CD4-positive, alpha-beta T cell treated with Interleukin-17A for 4 hours (primary cell): ENCODE measurements around the gene RAB10.
"Not testable (repeated sequence)": the region's sequence is repeated elsewhere in the genome, so short reads cannot be mapped to it uniquely, and the experiment has no call there.

Experiments used
- DNase-seq: peaks from one replicate; pipeline ENCODE4 v3.0.0-alpha.2; 2020; ENCODE audit warnings: mixed read lengths

The RAB10 gene

DNA sequence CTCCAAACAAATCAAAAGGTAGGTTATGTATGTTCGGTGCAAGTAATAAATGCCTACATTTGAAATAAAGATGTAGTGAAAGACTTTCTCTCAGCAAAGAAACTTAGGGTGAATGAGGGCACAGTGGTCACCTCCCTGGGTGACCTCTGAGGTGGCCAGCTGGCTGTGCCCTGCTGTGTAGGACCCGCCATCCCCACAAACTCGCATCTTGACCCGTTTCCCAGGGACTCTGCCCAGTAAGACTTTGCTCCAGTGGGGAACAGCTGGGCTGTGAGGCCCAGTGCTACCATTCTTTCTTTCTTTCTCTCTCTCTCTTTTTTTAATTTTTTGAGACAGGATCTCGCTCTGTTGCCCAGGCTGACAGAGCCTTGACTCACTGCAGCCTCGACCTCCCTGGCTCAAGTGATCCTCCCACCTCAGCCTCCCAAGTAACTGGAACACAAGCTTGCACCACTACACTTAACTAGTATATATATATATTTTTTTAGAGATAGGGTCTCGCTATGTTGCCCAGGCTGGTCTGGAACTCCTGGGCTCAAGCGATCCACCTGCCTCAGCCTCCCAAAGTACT lies 130.8 kb downstream of the RAB10 start:
- DNase-seq: no peak

DNA sequence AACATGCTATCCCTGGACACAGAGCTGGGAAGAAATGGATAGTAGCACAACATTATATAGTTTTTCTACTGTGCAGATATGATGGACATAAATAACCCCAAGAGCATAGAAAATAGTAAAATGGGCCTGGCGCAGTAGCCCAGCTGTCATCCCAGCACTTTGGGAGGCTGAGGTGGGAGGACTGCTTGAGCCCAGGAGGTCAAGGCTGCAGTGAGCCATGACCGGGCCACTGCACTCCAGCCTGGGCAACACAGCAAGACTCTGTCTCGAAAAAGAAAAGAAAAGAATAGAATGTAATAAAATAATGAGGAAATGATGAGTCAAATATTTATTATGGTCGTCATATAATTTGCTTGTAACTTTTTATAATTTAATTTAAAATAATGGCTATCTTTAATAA lies 131.5 kb downstream of the RAB10 start:
- no peak for DNase-seq

DNA sequence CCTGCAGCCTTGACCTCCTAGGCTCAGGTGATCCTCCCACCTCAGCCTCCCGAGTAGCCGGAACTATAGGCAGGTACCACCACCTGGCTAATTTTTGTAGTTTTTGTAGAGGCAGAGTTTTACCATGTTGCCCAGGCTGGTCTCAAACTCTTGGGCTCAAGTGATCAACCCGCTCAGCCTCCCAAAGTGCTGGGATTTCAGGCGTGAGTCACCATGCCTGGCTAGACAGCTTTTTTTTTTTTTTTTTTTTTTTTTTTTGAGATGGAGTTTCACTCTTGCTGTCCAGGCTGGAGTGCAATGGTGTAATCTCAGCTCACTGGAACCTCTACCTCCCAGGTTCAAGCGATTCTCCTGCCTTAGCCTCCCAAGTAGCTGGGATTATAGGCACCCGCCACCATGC lies 132.7 kb downstream of the RAB10 start:
- DNase-seq: not testable (repeated sequence)

DNA sequence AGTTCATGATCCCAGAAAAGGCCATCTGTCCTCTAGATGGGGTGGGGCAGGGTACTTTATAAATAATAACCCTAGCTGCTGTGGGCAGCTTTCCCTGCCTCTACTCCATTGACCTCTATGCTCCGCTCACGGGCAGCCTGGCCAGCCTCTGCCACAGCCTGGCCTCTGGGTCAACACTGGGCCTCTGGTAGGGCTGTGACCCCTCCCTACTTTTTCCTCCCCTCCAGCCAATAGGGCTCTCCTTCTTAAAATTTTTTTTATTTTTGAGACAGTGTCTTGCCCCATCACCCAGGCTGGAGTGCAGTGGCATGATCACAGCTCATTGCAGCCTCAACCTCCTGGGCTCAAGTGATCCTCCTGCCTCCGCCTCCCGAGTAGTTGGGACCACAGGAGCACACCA lies 134.9 kb downstream of the RAB10 start:
- no peak for DNase-seq

DNA sequence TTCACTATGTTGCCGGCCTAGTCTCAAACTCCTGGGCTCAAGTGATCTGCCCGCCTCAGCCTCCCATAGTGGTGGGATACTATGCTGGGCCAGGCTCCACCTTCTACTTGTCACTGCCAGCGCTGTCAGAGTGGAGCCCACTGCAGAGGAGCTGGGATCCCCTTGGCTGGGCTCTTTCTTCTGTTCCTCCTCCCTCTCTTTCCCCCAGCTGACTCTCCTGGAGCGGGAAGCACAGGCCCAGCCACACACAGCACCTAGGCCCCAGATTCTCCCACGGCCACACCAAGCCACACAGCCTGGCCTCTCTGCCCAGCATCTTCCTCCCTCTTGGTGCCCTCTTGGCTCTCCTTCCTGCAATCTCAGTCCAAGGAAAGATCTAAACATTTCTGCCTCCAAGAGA lies 135.3 kb downstream of the RAB10 start:
- no peak for DNase-seq

DNA sequence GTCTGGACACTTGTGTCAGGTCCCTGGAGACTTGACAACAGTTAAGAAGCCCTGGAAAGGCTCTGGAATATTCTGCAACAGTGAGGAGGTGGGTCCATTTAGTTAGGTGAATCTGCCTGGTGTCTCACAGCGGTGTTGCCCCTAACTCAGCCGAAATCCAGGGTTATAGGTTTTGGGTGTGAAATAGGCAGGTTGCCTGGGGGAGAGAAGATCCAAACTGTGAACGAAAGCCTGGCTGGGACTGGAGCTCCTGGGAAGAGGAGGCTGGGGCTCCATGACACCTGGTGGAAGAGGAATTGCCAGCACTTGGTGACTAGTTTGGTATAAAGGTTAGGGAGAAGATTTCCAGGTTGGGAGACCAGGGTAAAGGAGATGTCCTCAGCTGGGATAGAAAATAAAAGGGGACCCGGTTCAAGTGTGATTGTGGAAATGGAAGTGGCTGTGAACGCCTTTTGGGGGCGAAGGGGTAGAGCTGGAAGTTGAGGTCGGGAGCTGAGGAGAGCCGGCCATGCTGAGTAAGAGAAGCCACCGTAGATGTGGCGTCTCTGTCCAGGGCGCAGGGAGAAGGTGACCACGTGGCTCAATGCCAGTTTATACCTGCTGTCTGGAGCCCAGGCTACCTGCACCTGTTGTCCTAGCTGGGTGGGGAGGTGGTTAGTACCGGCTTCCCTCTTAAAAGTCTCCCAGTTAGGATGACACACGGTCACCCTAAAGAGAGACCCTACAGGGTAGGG lies 136.0 kb downstream of the RAB10 start:
- DNase-seq: no peak

GRCh38 chr2:26170795-26171194 lies 136.9 kb downstream of the RAB10 start:
- no peak for DNase-seq

GRCh38 chr2:26172189-26172870 lies 138.4 kb downstream of the RAB10 start:
- no peak for DNase-seq

GRCh38 chr2:26172871-26173775 lies 139.2 kb downstream of the RAB10 start, which contains the start of gene GAREM2:
GAREM2 (plus strand) TSS chr2:26173088; CDS start chr2:26173221, 133 bp downstream.
- DNase-seq: no peak

DNA sequence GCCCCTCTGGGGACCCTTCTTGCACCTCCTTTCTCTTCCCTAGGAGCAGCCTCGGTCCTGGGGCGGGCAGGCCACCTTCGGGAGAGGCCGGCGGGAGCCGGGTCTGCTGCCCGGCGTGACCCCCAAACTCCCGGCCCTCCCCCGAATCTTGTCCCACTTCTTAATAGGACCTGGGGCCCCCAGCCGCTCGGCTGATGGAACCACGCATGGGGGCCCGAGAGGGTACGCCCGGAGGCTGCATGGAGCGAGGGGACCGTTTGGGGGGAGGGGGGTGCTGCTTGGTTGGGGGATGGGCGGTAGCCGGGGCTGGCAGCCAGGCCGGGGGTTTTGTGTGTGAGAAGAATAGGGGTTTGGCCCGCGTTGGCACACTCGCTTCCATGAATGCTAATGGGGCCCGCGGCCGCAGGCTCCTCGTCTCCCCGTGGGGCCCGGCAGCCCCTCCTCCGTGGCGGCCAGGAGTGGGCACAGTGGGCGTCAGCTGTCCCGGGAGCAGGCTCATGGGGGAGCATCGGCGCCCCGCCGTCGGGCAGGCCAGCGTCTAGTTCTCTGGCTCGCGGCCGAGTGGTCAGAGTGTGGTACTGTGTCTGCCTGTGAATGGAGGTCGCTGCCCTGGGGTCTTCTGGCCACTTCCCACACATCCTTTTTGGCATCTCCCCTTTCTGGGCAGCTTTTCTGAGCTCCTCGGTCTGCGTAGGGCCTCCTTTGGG lies 140.0 kb downstream of the RAB10 start:
- DNase-seq: no peak

DNA sequence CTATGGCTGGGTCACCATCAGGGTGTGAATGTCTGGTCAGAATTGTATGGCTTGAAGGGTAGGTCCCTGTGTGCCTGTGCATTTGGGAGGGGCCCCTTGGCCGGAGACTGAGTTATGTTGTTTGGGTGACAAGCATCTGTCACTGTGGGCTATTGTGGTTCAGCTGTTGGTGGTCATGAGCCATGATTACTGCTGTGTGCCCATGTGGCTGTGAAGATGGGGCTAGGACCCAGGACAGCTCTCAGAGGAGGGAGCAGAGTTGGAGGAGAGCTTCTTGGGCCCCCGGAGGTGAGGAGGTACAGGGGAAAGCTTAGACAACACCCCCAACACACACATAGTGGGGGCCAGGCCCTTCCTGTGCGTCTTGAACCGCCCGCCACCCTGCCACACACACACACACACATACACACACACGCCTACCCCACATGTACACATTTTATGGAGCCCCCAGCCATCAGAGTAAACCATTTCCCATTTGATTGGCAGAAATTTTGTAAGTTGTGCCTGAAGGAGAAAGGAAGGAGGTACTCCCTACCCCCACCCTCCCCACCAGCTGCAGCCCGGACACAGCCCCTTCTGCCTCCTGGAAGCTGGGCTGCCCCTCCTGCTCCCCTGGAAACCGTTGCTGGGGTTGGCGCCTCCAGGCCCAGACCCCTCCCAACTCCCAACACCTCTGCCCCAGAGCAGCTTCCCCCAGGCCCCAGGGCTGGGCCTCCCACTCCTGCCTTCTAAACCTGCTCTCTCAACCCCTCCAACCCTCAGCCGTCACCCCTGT lies 141.0 kb downstream of the RAB10 start:
- DNase-seq: no peak

GRCh38 chr2:26175466-26176278 lies 141.8 kb downstream of the RAB10 start:
- DNase-seq: no peak

- no peak for DNase-seq
Measured at GRCh38 chr2:26176279-26176615, 142.4 kb downstream of the RAB10 start.

DNA sequence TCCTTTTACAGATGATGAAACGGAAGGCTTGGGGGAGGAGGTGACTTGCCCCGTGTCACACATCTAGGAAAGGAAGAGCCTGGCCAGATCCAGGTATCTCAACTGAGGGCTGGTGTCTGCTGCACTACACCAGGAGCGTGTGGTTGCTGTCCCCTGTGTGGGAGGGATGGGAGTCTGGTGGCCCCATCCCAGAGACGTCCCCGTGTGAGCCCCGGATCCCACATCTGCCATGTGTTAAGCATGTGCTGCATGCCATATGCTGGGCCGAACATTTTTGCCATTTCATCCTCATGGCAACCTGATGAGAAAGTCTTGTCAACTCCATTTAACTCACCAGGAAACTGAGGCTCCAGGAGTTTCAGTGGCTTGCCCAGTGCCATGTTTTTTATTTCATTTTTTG lies 143.2 kb downstream of the RAB10 start:
- DNase-seq: no peak

DNA sequence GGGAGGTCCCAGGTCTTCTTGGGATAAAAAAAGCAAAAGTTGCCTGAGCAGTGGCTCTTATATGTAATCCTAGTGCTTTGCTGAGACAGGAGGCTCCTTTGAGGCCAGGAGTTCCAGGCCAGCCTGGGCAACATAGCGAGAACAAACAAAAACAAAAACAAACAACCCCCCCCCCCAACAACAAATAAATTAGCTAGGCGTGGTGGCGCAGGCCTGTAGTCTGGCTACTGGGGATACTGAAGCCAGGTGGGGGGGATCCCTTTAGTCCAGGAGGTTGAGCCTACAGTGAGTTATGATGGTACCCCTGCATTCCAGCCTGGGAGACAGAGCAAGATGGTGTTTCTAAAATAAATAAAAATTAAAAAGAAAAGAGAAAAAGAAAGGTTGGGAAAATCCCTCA lies 144.4 kb downstream of the RAB10 start:
- DNase-seq: no peak

DNA sequence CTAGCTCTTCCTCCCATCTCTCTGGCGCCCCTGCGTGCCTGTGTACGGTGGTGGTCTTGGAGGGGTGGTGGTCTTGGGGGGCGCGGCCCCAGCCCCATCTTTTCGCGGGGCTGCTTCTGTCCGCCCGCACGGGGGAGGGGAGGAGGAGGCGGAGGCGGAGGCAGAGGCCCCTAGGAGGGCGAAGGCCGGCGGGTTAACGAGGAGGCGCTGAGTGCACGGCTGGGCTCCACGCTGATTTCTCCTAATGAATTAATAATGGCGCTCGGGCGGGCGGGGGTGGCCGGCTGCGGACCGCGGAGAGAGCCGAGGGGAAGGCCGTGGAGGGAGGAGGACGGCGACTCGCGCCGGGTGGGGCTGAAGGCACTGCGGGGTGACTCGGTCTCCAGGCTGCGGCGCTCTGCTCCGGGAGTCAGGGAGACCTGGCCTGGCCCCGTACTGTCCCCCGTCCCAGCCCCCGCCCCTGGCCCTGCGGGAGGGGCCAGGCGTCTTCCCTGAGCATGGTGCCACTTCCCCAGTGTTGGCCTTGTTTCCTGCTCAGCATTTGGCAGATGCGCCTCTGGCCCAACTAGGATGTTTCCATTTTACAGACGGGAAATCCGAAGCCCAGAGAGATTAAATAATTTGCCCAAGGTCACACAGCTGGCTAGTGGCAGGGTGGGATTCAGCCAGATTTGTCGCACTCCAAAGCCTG lies 145.0 kb downstream of the RAB10 start:
- DNase-seq: peak; percentile 53

- no peak for DNase-seq
Measured at GRCh38 chr2:26179446-26179913, 145.6 kb downstream of the RAB10 start.

DNA sequence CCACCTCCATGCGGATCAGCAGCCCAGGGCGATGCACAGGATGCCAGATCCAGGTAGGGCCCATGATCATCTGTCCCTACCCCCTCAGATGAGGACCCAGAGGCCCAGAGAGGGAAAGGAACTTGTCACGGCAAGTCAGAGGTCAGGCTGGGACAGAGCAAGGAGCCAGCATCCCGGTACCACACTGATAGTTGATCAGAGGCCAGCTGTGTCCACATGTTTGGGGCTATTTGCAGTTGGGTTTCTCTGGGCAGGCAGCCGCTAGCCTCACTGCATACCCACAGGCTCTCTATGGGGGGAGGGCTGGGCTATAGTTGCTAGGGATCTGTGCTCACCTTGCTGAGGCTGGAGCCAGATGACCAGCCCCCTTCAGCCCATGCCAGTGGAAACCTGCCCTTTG lies 148.6 kb downstream of the RAB10 start:
- DNase-seq: no peak

DNA sequence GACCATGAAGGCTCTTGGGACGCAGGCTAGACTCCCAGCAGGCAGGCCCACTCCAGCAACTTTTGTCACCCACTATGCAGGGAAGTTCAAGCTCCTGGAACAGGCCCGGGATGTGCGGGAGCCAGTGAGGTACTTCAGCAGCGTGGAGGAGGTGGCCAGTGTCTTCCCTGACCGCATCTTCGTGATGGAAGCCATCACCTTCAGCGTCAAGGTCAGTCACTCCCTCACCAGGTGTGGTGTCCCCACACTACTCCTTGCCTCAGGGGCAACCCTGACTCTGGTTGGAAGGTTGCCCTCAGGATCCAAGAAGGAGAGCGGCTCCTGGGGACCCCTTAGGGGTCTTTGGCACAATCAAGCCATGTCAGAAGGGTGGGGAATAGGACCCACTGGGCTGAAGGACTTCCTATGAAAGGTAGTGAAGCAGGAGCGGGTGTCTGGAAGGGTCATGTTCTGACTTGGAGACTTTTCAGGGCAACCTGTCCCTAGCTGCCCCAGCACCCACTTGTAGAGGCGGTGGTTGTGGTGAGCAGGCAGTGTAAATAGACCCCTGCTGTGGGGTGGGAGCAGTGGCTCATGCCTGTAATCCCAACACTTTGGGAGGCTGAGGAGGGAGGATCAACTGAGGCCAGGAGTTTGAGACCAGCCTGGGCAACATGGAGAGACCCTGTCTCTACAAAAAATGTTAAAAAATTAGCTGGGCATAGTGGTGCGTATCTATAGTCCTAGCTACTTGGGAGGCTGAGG lies 149.2 kb downstream of the RAB10 start:
- DNase-seq: no peak
